Mammary epithelial cell (primary cell): ENCODE measurements around the gene FBXO7.

Experiments
- CTCF ChIP-seq, 2 donors: IDR thresholded peaks in 1 of 2; conservative IDR thresholded peaks in 1 of 2; 2 replicates each; pipeline ENCODE4 v1.5.1; 2011 to 2012; ENCODE audit warnings: inconsistent platforms in 2 of 2, low read length in 2 of 2, mild to moderate bottlenecking in 2 of 2, control low read depth in 1 of 2, low read depth in 1 of 2; ENCODE audit not compliant: insufficient read depth in 1 of 2; ENCODE audit errors: extremely low read depth in 1 of 2
- EZH2 ChIP-seq: IDR thresholded peaks from 2 replicates; pipeline ENCODE4 v1.6.1; 2012; ENCODE audit warnings: low read length, inconsistent platforms, borderline replicate concordance

DNA sequence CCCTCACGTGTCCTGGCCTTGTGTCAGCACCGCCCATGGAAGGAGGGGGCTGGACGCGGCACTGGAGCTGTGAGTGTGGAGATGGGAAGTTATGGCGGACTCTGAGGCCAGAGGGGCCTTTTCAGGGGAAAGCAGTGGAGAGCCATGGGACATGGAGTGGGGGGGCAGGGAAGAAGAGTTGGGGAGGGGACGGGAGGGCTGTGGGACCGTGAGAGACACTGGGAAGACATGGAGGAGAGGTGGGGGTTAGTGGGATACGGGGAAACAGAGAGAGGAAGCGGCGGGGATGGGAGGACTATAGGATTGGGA is 58.2 kb downstream of the FBXO7 start:
- no peak for TF ChIP-seq CTCF (conservative IDR thresholded peaks at IDR 0.05 in 1 of 2, IDR thresholded peaks at IDR 0.05 in 1 of 2; ENCODE audit: extremely low read depth in 1 of 2, insufficient read depth in 1 of 2, low read depth in 1 of 2, low read length in 2 of 2)
- TF ChIP-seq EZH2 = no peak
